ENCODE measurements around the gene LAMA2. TPM values are rescaled to one million over a fixed set of nuclear protein-coding genes. Genes with fewer than 3 reads are reported as not detected.

The LAMA2 gene
- total and polyA plus RNA-seq, 2 of the 8 experiments (the other 6 are each of a cell fraction or from before 2014, with no cell fraction given), result 1.3 to 3.8 TPM

- TF ChIP-seq TCF12 (IDR thresholded peaks at IDR 0.05; ENCODE audit: low read depth, low read length), result no peak
- FAIRE-seq, result no peak
- Histone ChIP-seq H3K9me3 (ENCODE audit: insufficient read depth in 2 of 2, low read depth in 1 of 2, low read length in 1 of 2) (no peaks in the 10 kb centered on the region), H3K27me3 (replicated peaks in 1 of 4; ENCODE audit: control insufficient read depth in 3 of 4, extremely low read depth in 1 of 4, insufficient read depth in 3 of 4, low read length in 3 of 4) (no peaks in the 10 kb centered on the region), H2AK5ac (ENCODE audit: low read depth, low read length) (no peak overlapping the region), H3K4me1 (replicated peaks in 1 of 4; ENCODE audit: control insufficient read depth in 3 of 4, insufficient read depth in 4 of 4, low read length in 3 of 4) (peaks cover 0 to 11% (median 7%) of the 10 kb centered on the region in 4 experiments; a peak in 3 of 7 replicates), H2BK5ac (ENCODE audit: low read depth, low read length) (no peak overlapping the region), H3K14ac (ENCODE audit: insufficient read length) (no peak overlapping the region), H3K79me1 (ENCODE audit: low read depth, low read length) (no peaks in the 10 kb centered on the region), H4K8ac (ENCODE audit: extremely low read depth, insufficient read depth, low read length) (no peak overlapping the region), H3K23me2 (ENCODE audit: low read depth, low read length) (no peaks in the 10 kb centered on the region), H4K91ac (replicated peaks; ENCODE audit: insufficient read length, low read length) (no peak overlapping the region), H3K23ac (ENCODE audit: insufficient read length) (no peak overlapping the region), H3K18ac (ENCODE audit: extremely low read depth, low read length) (no peak overlapping the region), H3K4me2 (ENCODE audit: insufficient read depth in 1 of 2, low read depth in 2 of 2, low read length in 2 of 2) (no peak overlapping the region), H3K27ac (ENCODE audit: low read depth, low read length) (no peak overlapping the region), H2AFZ (ENCODE audit: low read length) (no peak overlapping the region), H3K9ac (replicated peaks in 1 of 4; ENCODE audit: extremely low read depth in 1 of 4, low read depth in 3 of 4, low read length in 3 of 4) (no peak overlapping the region), H2BK12ac (ENCODE audit: low read depth, low read length) (no peak overlapping the region), H4K20me1 (replicated peaks in 1 of 2; ENCODE audit: control insufficient read depth in 1 of 2, insufficient read depth in 2 of 2, low read length in 2 of 2) (no peaks in the 10 kb centered on the region), H3K4me3 (ENCODE audit: extremely low read depth in 1 of 4, insufficient read depth in 2 of 4, low read depth in 3 of 4, low read length in 4 of 4) (no peak overlapping the region), H3K4ac (replicated peaks; ENCODE audit: insufficient read length, low read depth, low read length) (no peak overlapping the region), H4K5ac (ENCODE audit: insufficient read length, low read depth, low read length) (no peak overlapping the region), H3K36me3 (ENCODE audit: control insufficient read depth in 2 of 4, insufficient read depth in 4 of 4, low read length in 3 of 4) (no peaks in the 10 kb centered on the region), H2BK120ac (replicated peaks; ENCODE audit: low read depth, low read length) (no peak overlapping the region), H2BK15ac (ENCODE audit: low read length) (no peak overlapping the region), H3K79me2 (ENCODE audit: control insufficient read depth in 1 of 2, insufficient read depth in 2 of 2, low read length in 2 of 2) (no peaks in the 10 kb centered on the region), H3K56ac (replicated peaks; ENCODE audit: insufficient read length, low read depth, low read length) (no peak overlapping the region), H2BK20ac (ENCODE audit: low read length) (no peak overlapping the region)
- DNase-seq (ENCODE audit: low read depth in 1 of 2, low spot score in 2 of 2), result no peak
- POLR2A ChIA-PET (ENCODE audit: partially characterized antibody), result no interaction called here
- 86% methylated on average over 9 of the region's 9 CpGs; no CpG with 5 or more reads in 1 of the 2 experiments for WGBS, 2 experiments (ENCODE audit: extremely low coverage in 1 of 2, insufficient coverage in 1 of 2, insufficient read length in 1 of 2, insufficient replicate concordance in 2 of 2, low coverage in 1 of 2, low lambda C conversion rate in 2 of 2, missing lambda C conversion rate in 1 of 2)
- CTCF ChIA-PET (ENCODE audit: partially characterized antibody), result interaction anchor here (0.7 kb wide), 1 partner anchor 119 kb away, joined by 3 read pairs; no protein-coding TSS in a partner anchor
These were observed 317.2 kb downstream of the LAMA2 start for GRCh38 chr6:129200151-129200550.
